HG03342 (cell line): ENCODE measurements around the gene NMT1.

Experiments used
- ATAC-seq: cut with Tn5 transposase; IDR thresholded peaks from one replicate; pipeline ENCODE4 v1.9.1; 2021; ENCODE audit warnings: mild to moderate bottlenecking, moderate library complexity; ENCODE audit not compliant: unreplicated experiment

Gene NMT1

DNA sequence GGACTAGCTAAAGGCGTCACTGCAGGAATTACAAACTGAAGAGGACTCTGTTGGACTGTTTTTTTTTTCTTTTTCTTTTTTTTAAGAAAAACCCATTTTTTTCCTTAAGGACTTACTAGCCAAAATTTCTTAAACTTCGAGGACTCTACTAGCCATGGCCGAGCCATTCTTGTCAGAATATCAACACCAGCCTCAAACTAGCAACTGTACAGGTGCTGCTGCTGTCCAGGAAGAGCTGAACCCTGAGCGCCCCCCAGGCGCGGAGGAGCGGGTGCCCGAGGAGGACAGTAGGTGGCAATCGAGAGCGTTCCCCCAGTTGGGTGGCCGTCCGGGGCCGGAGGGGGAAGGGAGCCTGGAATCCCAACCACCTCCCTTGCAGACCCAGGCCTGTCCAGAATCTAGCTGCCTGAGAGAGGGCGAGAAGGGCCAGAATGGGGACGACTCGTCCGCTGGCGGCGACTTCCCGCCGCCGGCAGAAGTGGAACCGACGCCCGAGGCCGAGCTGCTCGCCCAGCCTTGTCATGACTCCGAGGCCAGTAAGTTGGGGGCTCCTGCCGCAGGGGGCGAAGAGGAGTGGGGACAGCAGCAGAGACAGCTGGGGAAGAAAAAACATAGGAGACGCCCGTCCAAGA, 88.0 kb downstream of the NMT1 start:
- no peak for ATAC-seq

DNA sequence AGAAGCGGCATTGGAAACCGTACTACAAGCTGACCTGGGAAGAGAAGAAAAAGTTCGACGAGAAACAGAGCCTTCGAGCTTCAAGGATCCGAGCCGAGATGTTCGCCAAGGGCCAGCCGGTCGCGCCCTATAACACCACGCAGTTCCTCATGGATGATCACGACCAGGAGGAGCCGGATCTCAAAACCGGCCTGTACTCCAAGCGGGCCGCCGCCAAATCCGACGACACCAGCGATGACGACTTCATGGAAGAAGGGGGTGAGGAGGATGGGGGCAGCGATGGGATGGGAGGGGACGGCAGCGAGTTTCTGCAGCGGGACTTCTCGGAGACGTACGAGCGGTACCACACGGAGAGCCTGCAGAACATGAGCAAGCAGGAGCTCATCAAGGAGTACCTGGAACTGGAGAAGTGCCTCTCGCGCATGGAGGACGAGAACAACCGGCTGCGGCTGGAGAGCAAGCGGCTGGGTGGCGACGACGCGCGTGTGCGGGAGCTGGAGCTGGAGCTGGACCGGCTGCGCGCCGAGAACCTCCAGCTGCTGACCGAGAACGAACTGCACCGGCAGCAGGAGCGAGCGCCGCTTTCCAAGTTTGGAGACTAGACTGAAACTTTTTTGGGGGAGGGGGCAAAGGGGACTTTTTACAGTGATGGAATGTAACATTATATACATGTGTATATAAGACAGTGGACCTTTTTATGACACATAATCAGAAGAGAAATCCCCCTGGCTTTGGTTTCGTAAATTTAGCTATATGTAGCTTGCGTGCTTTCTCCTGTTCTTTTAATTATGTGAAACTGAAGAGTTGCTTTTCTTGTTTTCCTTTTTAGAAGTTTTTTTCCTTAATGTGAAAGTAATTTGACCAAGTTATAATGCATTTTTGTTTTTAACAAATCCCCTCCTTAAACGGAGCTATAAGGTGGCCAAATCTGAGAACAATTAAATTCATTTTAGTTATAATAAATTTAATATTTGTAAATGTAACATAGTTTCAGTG, 88.8 kb downstream of the NMT1 start:
- ATAC-seq: no peak

DNA sequence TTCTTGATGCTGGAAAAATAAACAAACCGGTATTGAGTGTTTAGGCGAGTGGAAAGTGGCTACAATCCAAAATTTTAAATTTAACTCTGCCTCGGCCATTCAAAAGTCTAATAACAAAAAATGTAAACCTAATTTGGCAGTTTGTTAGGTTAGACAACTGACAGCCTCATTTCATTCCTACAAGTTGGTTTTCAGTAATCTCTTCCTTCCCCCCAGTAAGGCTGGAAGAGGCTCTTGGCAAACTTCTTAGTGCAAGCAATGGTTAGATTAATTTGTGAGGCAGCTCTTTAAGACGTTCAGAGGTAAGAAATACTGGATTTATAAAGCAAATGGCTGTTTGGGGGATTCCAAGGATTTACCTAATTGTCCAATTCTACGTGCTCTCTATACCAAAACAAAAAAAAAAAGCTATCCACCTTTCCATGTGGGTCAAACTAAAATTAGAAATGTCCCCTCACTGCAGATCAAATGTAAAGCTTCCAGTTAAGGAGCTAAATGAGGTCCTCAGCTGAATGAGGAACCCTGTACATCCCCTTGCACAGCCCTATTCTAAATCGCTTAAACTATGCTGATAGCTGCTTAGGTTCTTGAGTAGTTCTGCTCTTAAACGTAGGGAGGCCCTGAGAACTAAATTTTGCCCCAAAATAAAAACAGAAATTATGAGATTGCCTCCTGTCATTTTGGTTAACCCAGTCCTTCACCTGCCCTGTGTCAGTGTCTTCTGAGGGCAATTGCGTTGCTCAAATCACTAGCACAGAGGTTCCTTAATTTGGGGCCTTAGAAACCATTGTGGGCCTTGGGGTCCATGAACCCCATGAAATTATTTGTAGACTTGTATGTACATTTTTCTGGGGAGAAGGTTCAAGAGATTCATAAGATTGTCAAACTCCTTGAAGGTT, 90.0 kb downstream of the NMT1 start:
- ATAC-seq: no peak

DNA sequence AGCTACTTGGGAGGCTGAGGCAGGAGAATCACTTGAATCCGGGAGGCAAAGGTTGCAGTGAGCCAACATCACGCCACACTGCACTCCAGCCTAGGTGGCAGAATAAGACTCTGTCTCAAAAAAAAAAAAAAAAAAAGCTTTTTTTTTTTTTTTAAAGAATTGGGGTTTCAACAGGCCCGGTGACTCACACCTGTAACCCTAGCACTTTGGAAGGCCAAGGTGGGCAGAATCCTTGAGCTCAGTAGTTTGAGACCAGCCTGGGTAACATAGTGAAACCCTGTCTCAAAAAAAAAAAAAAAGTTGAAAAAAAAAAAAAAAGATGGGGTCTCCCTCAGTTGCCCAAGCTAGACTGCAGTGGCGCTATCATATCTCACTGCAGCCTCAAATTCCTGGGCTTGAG, 93.9 kb downstream of the NMT1 start:
- no peak for ATAC-seq

DNA sequence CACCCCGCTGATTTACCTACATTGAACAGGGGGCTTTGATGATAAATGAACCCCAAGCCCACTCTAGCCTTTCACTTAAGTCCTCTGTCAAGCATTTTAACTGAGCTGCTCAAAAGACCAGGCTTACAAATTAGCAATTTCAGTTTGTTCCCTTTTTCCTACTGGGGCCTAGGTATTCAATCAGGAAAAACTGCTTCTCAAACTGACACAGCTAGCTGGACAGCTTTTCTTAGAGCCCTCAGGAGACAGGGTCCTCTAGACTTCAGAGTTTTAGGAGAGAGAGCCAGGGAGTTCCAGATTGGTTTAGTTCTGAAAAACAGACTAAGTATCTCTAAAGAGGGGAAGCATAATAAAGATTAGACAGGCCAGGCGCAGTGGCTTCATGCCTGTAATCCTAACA, 94.4 kb downstream of the NMT1 start:
- no peak for ATAC-seq

DNA sequence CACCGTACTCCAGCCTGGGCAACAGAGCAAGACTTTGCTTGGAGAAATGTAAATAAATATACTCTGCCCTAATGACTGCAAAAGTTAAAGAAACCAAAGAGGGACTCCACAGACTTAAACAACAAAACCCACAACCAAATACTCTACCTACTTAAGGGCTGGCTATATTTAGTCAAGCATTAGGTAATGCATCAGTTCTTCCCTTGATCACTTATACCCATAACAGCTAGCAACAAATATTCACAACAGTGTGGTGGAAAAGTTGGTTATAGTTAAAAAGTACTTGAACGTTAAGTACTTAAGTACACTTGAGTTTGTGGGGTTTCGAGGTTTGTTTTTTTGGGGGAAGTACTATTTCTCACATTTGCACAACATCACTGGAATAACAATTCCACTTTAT, 95.1 kb downstream of the NMT1 start:
- no peak for ATAC-seq
